NCI-H2081 treated with DMSO at 0.1 percent for 48 hours (cell line): ENCODE results near the gene PTGR3.

ENCODE experiments used
- DNase-seq: peaks from one replicate; lab custom pipeline; 2025; lab: John Stamatoyannopoulos, UW

Gene PTGR3

GRCh38 chr18:75169411-75169810 lies 39.5 kb downstream of the PTGR3 start:
- DNase-seq = no peak

GRCh38 chr18:75168619-75169018 lies 40.3 kb downstream of the PTGR3 start:
- DNase-seq = no peak

GRCh38 chr18:75167759-75168618 lies 41.0 kb downstream of the PTGR3 start:
- DNase-seq = no peak

- no peak for DNase-seq
Observed at GRCh38 chr18:75167137-75167536, 41.8 kb downstream of the PTGR3 start.

GRCh38 chr18:75165926-75166325 lies 43.0 kb downstream of the PTGR3 start:
- DNase-seq = no peak

- DNase-seq = no peak
Observed at GRCh38 chr18:75164479-75164878, 44.5 kb downstream of the PTGR3 start.

GRCh38 chr18:75163736-75164135 lies 45.2 kb downstream of the PTGR3 start:
- no peak for DNase-seq

- no peak for DNase-seq
Observed at GRCh38 chr18:75162978-75163377, 46.0 kb downstream of the PTGR3 start.

GRCh38 chr18:75162467-75162866 lies 46.5 kb downstream of the PTGR3 start:
- no peak for DNase-seq

GRCh38 chr18:75161256-75162028 lies 47.5 kb downstream of the PTGR3 start:
- peak; percentile 11 for DNase-seq

GRCh38 chr18:75160364-75160763 lies 48.6 kb downstream of the PTGR3 start:
- no peak for DNase-seq

GRCh38 chr18:75159646-75160356 lies 49.1 kb downstream of the PTGR3 start:
- no peak for DNase-seq

GRCh38 chr18:75159238-75159518 lies 49.8 kb downstream of the PTGR3 start:
- no peak for DNase-seq
